Chondrocyte (in vitro differentiated cells): ENCODE measurements around the gene CXorf58. TPM values are rescaled to one million over a fixed set of nuclear protein-coding genes. Genes with fewer than 3 reads are reported as not detected.
"Not testable (repeated sequence)": the region's sequence is repeated elsewhere in the genome, so short reads cannot be mapped to it uniquely, and the experiment has no call there.

Source experiments
- DNase-seq: peaks from one replicate; pipeline ENCODE4 v3.0.0; 2021; ENCODE audit warnings: mixed read lengths, low spot score
- H3K27ac Mint-ChIP-seq: one replicate; pipeline ENCODE4 v1.8.0; 2021; ENCODE audit warnings: mild to moderate bottlenecking, moderate library complexity, mixed read lengths; ENCODE audit not compliant: unreplicated experiment
- H3K27me3 Mint-ChIP-seq: 2 replicates; pipeline ENCODE4 v1.8.0; 2021; ENCODE audit warnings: low read depth, mixed read lengths
- H3K36me3 Mint-ChIP-seq: 2 replicates; pipeline ENCODE4 v1.8.0; 2021; ENCODE audit warnings: low read depth, mixed read lengths
- H3K4me1 Mint-ChIP-seq: 2 replicates; pipeline ENCODE4 v1.8.0; 2021; ENCODE audit warnings: low read depth, mild to moderate bottlenecking, mixed read lengths
- H3K4me3 Mint-ChIP-seq: one replicate; pipeline ENCODE4 v1.8.0; 2021; ENCODE audit warnings: mild to moderate bottlenecking, moderate library complexity, mixed read lengths; ENCODE audit not compliant: unreplicated experiment
- H3K9me3 Mint-ChIP-seq: 2 replicates; pipeline ENCODE4 v1.8.0; 2021; ENCODE audit warnings: low read depth, mixed read lengths
- CTCF ChIP-seq: fragments of 200-600 bp; sonication (generic); IDR thresholded peaks from 2 replicates; pipeline ENCODE4 v1.5.0; 2021; ENCODE audit warnings: antibody characterized with exemption, mild to moderate bottlenecking, moderate library complexity
- long read RNA-seq: library from polyadenylated mRNA; stranded (forward); transcript quantifications from one replicate; pipeline ENCODE4 v2.0.0, GENCODE V29; 2021
- total RNA-seq: library from RNA; stranded (reverse); gene quantifications from 3 replicates; pipeline ENCODE4 v1.2.1, GENCODE V29; 2021

Gene CXorf58
- total RNA-seq = 0.30 TPM in 1 of 3 replicates, not detected in the others
- long read RNA-seq = 0 reads

- peak; percentile 89 for TF ChIP-seq CTCF
- DNase-seq = peak; percentile 97
Observed at GRCh38 chrX:23907498-23908218, at the start of gene CXorf58, which contains the start of gene APOO. Gene CXorf58, plus strand, starts transcription at chrX:23908006. Its CDS starts 2,297 bp downstream, at chrX:23910303. Gene APOO, minus strand, starts transcription at chrX:23907938. Its CDS starts 236 bp downstream, at chrX:23907702.

DNA sequence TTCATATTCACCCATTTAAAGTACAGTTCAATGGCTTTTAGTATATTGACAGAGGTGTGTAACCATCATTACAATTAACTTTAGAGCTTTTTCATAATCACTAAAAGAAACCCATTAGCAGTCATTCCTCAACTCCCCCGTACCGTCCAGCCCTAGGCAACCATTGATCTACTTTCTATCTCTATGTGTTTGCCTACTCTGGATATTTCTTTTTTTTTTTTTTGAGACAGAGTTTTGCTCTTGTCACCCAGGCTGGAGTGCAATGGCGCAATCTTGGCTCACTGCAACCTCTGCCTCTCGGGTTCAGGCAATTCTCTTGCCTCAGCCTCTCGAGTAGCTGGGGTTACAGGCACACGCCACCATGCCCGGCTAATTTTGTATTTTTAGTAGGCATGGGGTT is 48.6 kb upstream of the CXorf58 start:
- not testable (repeated sequence) for H3K9me3 Mint-ChIP-seq, DNase-seq, H3K4me1 Mint-ChIP-seq, H3K27ac Mint-ChIP-seq, H3K4me3 Mint-ChIP-seq, H3K27me3 Mint-ChIP-seq
- H3K36me3 Mint-ChIP-seq = peaks cover 11% of the 10 kb centered on the region

More at GRCh38 chrX:23907498-23908218, at the start of gene CXorf58, which contains the start of gene APOO:
- Mint-ChIP-seq H3K27me3 (no peaks in the 10 kb centered on the region), H3K4me3 (peak within 1 kb of the TSS; percentile 80), H3K27ac (peak within 1 kb of the TSS; percentile 92), H3K36me3 (no peaks in the 10 kb centered on the region), H3K4me1 (peaks cover 24% of the 10 kb centered on the region), H3K9me3 (no peaks in the 10 kb centered on the region)

- Mint-ChIP-seq H3K27me3 (no peaks in the 10 kb centered on the region), H3K36me3 (peaks cover 13% of the 10 kb centered on the region), H3K27ac (no peak overlapping the region), H3K9me3 (no peaks in the 10 kb centered on the region), H3K4me3 (no peak overlapping the region), H3K4me1 (peaks cover 5% of the 10 kb centered on the region)
- TF ChIP-seq CTCF = no peak
- DNase-seq = no peak
Observed at GRCh38 chrX:23861215-23861896, 46.5 kb upstream of the CXorf58 start.

DNA sequence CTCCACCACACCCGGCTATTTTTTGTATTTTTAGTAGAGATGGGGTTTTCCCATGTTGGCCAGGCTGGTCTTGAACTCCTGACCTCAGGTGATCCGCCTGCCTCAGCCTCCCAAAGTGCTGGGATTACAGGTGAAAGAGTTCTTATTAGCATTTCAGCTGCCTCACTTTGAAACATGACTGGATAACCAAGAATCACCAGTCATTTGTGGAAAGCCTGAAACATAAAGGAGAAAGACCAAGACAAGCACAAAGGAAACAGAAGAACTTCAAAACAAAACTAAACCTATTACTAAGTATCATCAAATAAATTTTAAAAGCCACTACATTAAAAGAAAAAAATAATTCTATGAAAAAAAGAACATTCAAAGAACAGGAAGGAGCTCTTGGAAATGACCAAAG is 45.9 kb upstream of the CXorf58 start:
- DNase-seq, H3K27ac Mint-ChIP-seq, H3K27me3 Mint-ChIP-seq, H3K4me3 Mint-ChIP-seq, H3K4me1 Mint-ChIP-seq, H3K9me3 Mint-ChIP-seq: not testable (repeated sequence)
- peaks cover 13% of the 10 kb centered on the region for H3K36me3 Mint-ChIP-seq

DNA sequence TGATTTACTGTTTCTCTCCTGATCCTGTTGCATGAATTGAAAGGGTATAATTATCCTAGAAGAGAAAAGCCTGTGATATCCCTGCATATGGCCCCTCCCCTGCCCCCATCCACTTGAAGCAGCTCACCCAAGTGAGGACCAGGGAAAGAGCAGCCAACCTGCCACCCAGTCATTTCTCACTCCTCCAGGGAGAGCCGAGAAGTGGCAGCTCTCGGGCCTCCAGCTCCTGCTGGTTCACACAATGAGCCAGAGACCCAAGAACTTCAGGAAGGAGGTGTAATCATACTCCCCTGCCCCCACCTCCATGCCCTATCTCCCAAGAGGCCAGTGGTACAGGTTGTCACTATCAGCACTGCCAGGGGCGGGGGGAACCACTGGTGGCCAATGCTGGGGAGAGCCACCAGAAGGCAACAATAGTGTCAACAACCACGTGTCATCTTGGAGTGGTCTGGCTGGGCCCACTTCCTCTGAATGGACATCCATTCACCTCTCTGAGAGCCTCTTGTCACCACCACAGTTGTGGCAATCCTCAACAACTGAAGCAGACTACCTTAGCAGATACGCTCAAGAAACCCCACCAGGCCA is 43.0 kb upstream of the CXorf58 start:
- H3K36me3 Mint-ChIP-seq = peaks cover 14% of the 10 kb centered on the region
- no peaks in the 10 kb centered on the region for H3K27me3 Mint-ChIP-seq
- DNase-seq = no peak
- H3K27ac Mint-ChIP-seq = no peak overlapping the region
- peaks cover 3% of the 10 kb centered on the region for H3K4me1 Mint-ChIP-seq
- H3K4me3 Mint-ChIP-seq = no peak overlapping the region
- H3K9me3 Mint-ChIP-seq = no peaks in the 10 kb centered on the region
- TF ChIP-seq CTCF = no peak

- peaks cover 11% of the 10 kb centered on the region for H3K36me3 Mint-ChIP-seq
- no peak overlapping the region for H3K4me3 Mint-ChIP-seq
- H3K27ac Mint-ChIP-seq = no peak overlapping the region
- no peaks in the 10 kb centered on the region for H3K27me3 Mint-ChIP-seq
- peaks cover 5% of the 10 kb centered on the region for H3K4me1 Mint-ChIP-seq
- H3K9me3 Mint-ChIP-seq = no peaks in the 10 kb centered on the region
- no peak for TF ChIP-seq CTCF
- DNase-seq = no peak
Observed at GRCh38 chrX:23870041-23870440, 37.8 kb upstream of the CXorf58 start.
